PC-3 (cell line): ENCODE measurements around the gene TTYH1. TPM values are rescaled to one million over a fixed set of nuclear protein-coding genes. Genes with fewer than 3 reads are reported as not detected.

Experiments used
- ATAC-seq: fragments of 200-7000 bp; cut with Tn5 transposase; 2 replicates; pipeline ENCODE4 v1.9.1; 2020; ENCODE audit warnings: mild to moderate bottlenecking, moderate library complexity
- BruUV-seq: library from RNA; stranded (reverse); fragments of 400-500 nt; replicated peaks from 2 replicates; lab custom pipeline; 2021; lab: Mats Ljungman, UMichigan
- CTCF ChIA-PET: fragments of 300-600 bp; sonication (Branson Sonifier 250); formaldehyde crosslinking; loops from one replicate; lab custom pipeline; 2022; ENCODE audit warnings: antibody characterized with exemption; lab: Charles Lee
- POLR2A ChIA-PET: fragments of 300-600 bp; sonication (Branson Sonifier 250); formaldehyde crosslinking; loops from one replicate; lab custom pipeline; 2022; ENCODE audit warnings: antibody characterized with exemption; ENCODE audit not compliant: unreplicated experiment; lab: Charles Lee
- DNase-seq: peaks from one replicate; pipeline ENCODE4 v3.0.0-alpha.2; 2015
- H2AFZ ChIP-seq: fragments of 300-600 bp; sonication (generic); 2 replicates; pipeline ENCODE4 v1.6.0; 2016; ENCODE audit warnings: antibody characterized with exemption, low read length
- H3F3A ChIP-seq: fragments of 300-600 bp; sonication (generic); one replicate; pipeline ENCODE4 v1.6.0; 2017; ENCODE audit warnings: antibody characterized with exemption, low read length, control low read depth, mild to moderate bottlenecking; ENCODE audit not compliant: unreplicated experiment
- H3K27ac ChIP-seq: fragments of 300-600 bp; sonication (generic); 2 replicates; pipeline ENCODE4 v1.5.1; 2016; ENCODE audit warnings: mild to moderate bottlenecking, low read length
- H3K27me3 ChIP-seq: fragments of 300-600 bp; sonication (generic); 2 replicates; pipeline ENCODE4 v1.6.1; 2016; ENCODE audit warnings: low read length, mixed read lengths
- H3K36me3 ChIP-seq: fragments of 300-600 bp; sonication (generic); 2 replicates; pipeline ENCODE4 v1.6.1; 2016; ENCODE audit warnings: low read depth, mixed run types, low read length, mixed read lengths
- H3K4me1 ChIP-seq: fragments of 300-600 bp; sonication (generic); 2 replicates; pipeline ENCODE4 v1.5.1; 2016; ENCODE audit warnings: low read length; ENCODE audit not compliant: insufficient read depth
- H3K4me2 ChIP-seq: fragments of 300-600 bp; sonication (generic); 2 replicates; pipeline ENCODE4 v1.6.0; 2016; ENCODE audit warnings: low read length
- H3K4me3 ChIP-seq: fragments of 300-600 bp; sonication (generic); 2 replicates; pipeline ENCODE4 v1.5.1; 2016; ENCODE audit warnings: mild to moderate bottlenecking, low read length, mixed read lengths
- H3K79me2 ChIP-seq: fragments of 300-600 bp; sonication (generic); 2 replicates; pipeline ENCODE4 v1.6.1; 2017; ENCODE audit warnings: low read length, mixed read lengths
- H3K9ac ChIP-seq: fragments of 300-600 bp; sonication (generic); 2 replicates; pipeline ENCODE4 v1.6.0; 2016; ENCODE audit warnings: mild to moderate bottlenecking, low read length
- H3K9me2 ChIP-seq: fragments of 300-600 bp; sonication (generic); replicated peaks from 2 replicates; pipeline ENCODE4 v1.6.1; 2016; ENCODE audit warnings: mixed run types, low read length, mixed read lengths
- H3K9me3 ChIP-seq: fragments of 300-600 bp; sonication (generic); 2 replicates; pipeline ENCODE4 v1.6.1; 2016; ENCODE audit warnings: low read length, mixed read lengths
- H4K20me1 ChIP-seq: fragments of 300-600 bp; sonication (generic); 2 replicates; pipeline ENCODE4 v1.6.1; 2016; ENCODE audit warnings: low read length, mixed read lengths
- EZH2 ChIP-seq: fragments of 300-600 bp; sonication (generic); IDR thresholded peaks from one replicate; pipeline ENCODE4 v1.6.1; 2017; ENCODE audit warnings: antibody characterized with exemption, mild to moderate bottlenecking, low read length; ENCODE audit not compliant: unreplicated experiment
- EZH2phosphoT487 ChIP-seq: fragments of 300-600 bp; sonication (generic); IDR thresholded peaks from 2 replicates; pipeline ENCODE4 v1.6.1; 2018; ENCODE audit warnings: mild to moderate bottlenecking, antibody characterized with exemption, low read length, borderline replicate concordance
- intact Hi-C: fragments of 100-400 bp; cut with micrococcal nuclease; formaldehyde crosslinking; loops from 2 replicates; pipeline ENCODE4 v1.9.0; 2023
- total RNA-seq: library from RNA; depleted of rRNA; stranded (reverse); fragments of >200 nt; gene quantifications from 2 replicates; pipeline ENCODE4 v1.2.3, GENCODE V29; 2014
- TF ChIP-seq, protein P1 (sequence below): fragments of 300-600 bp; sonication (generic); conservative IDR thresholded peaks from 2 replicates; pipeline ENCODE4 v1.5.1; 2017; ENCODE audit warnings: antibody characterized with exemption, low read depth, mild to moderate bottlenecking, low read length

The TTYH1 gene
- total RNA-seq, 1 experiment from 2014 or later = 1.1 TPM

DNA sequence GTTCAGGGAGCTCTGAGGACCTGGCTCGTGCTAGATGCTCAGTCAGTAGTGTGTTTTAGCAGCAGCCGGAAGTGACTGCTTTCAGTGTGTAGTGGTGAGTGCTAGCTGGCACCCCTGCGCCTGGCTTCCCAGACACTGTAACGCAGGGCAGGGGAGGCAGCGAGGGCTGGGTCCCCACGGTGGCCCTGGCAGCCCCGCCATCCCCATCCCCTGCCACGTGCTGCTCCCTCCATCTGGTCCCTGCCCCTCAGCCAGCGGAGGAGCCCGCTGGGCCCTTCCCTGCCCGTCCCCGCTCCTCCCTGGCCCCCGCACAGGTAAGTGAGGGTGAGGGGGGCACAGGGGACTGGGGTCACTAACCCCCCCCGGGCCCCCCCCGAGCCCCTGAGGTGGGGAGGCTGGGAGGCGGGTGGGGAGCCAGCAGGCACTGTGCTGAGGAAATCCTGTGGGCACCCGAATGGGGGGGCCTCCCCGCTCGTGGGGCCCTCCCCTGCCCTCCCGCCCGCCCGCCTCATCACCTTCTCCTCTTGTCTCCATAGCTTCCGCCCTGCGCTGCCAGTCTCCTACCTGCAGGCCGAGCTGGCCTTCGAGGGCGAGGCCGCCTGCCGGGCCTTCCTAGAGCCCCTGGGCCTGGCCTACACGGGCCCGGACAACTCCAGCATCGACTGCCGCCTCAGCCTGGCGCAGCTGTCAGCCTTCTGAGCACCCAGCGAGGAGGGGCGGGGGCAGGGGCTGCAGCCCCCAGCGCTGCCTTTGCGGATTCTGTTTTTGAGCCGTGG is 45.2 kb downstream of the TTYH1 start:
- Histone ChIP-seq H3K4me2 (no peak overlapping the region), H4K20me1 (peaks cover 24% of the 10 kb centered on the region), H3K27ac (no peak overlapping the region), H3K79me2 (peaks cover 58% of the 10 kb centered on the region), H3F3A (no peaks in the 10 kb centered on the region), H2AFZ (no peak overlapping the region), H3K9me2 (no peaks in the 10 kb centered on the region), H3K9me3 (no peaks in the 10 kb centered on the region), H3K9ac (no peak overlapping the region), H3K4me3 (no peak overlapping the region), H3K4me1 (peaks cover 16% of the 10 kb centered on the region), H3K36me3 (peaks cover 53% of the 10 kb centered on the region), H3K27me3 (no peaks in the 10 kb centered on the region)
- DNase-seq (no peak), ATAC-seq (no peak)
- TF ChIP-seq EZH2phosphoT487 = no peak
- TF ChIP-seq, protein P1, sequence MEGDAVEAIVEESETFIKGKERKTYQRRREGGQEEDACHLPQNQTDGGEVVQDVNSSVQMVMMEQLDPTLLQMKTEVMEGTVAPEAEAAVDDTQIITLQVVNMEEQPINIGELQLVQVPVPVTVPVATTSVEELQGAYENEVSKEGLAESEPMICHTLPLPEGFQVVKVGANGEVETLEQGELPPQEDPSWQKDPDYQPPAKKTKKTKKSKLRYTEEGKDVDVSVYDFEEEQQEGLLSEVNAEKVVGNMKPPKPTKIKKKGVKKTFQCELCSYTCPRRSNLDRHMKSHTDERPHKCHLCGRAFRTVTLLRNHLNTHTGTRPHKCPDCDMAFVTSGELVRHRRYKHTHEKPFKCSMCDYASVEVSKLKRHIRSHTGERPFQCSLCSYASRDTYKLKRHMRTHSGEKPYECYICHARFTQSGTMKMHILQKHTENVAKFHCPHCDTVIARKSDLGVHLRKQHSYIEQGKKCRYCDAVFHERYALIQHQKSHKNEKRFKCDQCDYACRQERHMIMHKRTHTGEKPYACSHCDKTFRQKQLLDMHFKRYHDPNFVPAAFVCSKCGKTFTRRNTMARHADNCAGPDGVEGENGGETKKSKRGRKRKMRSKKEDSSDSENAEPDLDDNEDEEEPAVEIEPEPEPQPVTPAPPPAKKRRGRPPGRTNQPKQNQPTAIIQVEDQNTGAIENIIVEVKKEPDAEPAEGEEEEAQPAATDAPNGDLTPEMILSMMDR = no peak
- TF ChIP-seq EZH2 = no peak
- CTCF ChIA-PET = no interaction called here
- intact Hi-C loops = no loop called here
- BruUV-seq = no TSS peak
- POLR2A ChIA-PET = no interaction called here

DNA sequence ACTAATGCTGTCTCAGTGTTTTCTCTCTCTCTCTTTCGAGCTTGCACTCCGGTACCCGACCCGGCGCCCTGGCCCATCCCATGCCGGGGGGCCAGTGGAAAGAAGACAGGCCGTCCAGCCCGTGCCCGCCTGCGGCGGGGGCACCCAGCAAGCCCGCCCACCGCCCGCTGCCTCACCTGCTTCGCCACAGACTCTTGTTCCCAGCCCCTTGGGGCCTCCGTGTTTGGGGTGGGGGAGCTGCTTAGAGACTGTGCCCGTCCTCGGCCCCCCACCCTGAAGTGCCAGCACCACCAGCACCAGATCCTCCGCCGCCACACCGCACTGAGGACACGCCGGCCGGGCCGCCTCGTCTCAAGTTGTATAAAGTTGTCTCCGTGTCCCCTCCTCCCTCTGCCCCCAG is 45.9 kb downstream of the TTYH1 start:
- Histone ChIP-seq H3K9me2 (no peaks in the 10 kb centered on the region), H4K20me1 (peaks cover 24% of the 10 kb centered on the region), H3K27me3 (no peaks in the 10 kb centered on the region), H3K4me3 (no peak overlapping the region), H3K27ac (no peak overlapping the region), H3K4me1 (peaks cover 16% of the 10 kb centered on the region), H3F3A (no peaks in the 10 kb centered on the region), H3K9ac (no peak overlapping the region), H3K9me3 (no peaks in the 10 kb centered on the region), H3K79me2 (peaks cover 58% of the 10 kb centered on the region), H3K4me2 (no peak overlapping the region), H2AFZ (no peak overlapping the region), H3K36me3 (peaks cover 45% of the 10 kb centered on the region)
- TF ChIP-seq, protein P1 = no peak
- TF ChIP-seq EZH2phosphoT487 = no peak
- TF ChIP-seq EZH2 = no peak
- ChIA-PET POLR2A (no interaction called here), CTCF (interaction anchor here (0.6 kb wide), 1 partner anchor 31 kb away, joined by 7 read pairs; no protein-coding TSS in a partner anchor)
- DNase-seq = no peak
- intact Hi-C loops = no loop called here
- ATAC-seq = no peak
- no TSS peak for BruUV-seq

DNA sequence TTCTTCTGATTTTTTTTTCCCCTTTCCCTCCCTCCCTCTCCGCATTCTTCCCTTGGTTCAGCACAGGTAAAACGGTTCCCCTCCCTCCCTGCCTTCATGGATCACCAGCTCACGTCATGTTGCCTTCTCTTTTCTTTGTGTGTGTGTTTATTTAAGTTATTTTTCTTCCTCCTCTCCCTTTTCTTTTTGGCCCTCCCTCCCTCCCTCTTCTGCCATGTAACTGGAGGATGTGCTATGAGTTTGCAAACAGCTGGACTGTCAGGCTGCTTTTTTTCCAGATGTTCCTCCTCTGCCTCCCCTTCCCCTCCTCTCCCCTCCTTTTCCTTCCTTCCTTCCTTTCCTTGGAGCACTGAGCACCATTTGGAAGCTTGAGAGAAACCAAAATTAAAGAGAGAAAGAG is 46.3 kb downstream of the TTYH1 start:
- intact Hi-C loops = loop anchor here (2.0 kb wide), 2 partner anchors 13 to 31 kb away; partner anchors contain the start of gene LENG8
- BruUV-seq = no TSS peak
- CTCF ChIA-PET = interaction anchor here (0.6 kb wide), 1 partner anchor 31 kb away, joined by 7 read pairs; no protein-coding TSS in a partner anchor

More for the DNA sequence above, 46.3 kb downstream of the TTYH1 start:
- Histone ChIP-seq H3K79me2 (peaks cover 57% of the 10 kb centered on the region), H3K4me3 (peak overlapping the region; percentile 75), H3K27me3 (no peaks in the 10 kb centered on the region), H3K4me1 (peaks cover 16% of the 10 kb centered on the region), H4K20me1 (peaks cover 22% of the 10 kb centered on the region), H3F3A (no peaks in the 10 kb centered on the region), H3K27ac (no peak overlapping the region), H3K9me2 (no peaks in the 10 kb centered on the region), H3K9me3 (no peaks in the 10 kb centered on the region), H3K9ac (no peak overlapping the region), H3K4me2 (peak overlapping the region; percentile 91), H2AFZ (no peak overlapping the region), H3K36me3 (peaks cover 41% of the 10 kb centered on the region)
- POLR2A ChIA-PET = interaction anchor here (0.6 kb wide), 2 partner anchors 11 to 1760 kb away, joined by 4 to 9 read pairs; no protein-coding TSS in a partner anchor
- ATAC-seq (no peak), DNase-seq (no peak)
- TF ChIP-seq, protein P1 = no peak
- TF ChIP-seq EZH2phosphoT487 (no peak), EZH2 (no peak)
